ENCODE results near the gene DTNB.

DNA sequence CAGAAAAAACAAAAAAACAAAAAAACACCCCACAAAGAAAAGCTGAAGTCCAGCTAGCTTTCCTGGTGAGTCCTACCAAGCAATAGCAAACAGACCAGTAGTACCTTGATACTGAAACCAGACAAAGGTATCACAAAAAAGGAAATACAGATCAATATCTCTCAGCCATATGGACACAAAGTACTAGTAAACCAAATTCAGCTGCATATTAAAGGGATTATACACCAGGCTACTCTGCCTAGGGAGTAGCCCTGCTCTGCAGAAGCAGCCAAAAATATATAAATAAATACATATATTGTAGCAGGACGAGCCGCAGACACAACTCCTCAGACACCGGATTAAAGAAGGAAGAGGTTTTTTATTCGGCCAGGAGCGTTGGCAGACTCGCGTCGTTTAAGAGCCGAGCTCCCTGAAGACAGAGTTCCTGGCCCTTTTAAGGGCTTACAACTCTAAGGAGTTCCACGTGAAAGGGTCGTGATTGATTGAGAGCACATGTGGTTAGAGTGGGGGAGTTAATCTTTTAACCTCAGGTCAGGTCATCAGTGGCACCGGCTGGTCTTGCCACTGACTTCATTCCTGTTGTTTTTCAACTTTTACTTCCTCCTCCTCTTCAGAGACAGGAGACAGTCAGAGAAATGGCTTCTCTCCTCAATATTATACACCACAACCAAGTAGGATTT is 38.4 kb upstream of the DTNB start:
- TF ChIP-seq, protein P1, sequence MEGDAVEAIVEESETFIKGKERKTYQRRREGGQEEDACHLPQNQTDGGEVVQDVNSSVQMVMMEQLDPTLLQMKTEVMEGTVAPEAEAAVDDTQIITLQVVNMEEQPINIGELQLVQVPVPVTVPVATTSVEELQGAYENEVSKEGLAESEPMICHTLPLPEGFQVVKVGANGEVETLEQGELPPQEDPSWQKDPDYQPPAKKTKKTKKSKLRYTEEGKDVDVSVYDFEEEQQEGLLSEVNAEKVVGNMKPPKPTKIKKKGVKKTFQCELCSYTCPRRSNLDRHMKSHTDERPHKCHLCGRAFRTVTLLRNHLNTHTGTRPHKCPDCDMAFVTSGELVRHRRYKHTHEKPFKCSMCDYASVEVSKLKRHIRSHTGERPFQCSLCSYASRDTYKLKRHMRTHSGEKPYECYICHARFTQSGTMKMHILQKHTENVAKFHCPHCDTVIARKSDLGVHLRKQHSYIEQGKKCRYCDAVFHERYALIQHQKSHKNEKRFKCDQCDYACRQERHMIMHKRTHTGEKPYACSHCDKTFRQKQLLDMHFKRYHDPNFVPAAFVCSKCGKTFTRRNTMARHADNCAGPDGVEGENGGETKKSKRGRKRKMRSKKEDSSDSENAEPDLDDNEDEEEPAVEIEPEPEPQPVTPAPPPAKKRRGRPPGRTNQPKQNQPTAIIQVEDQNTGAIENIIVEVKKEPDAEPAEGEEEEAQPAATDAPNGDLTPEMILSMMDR (IDR thresholded peaks at IDR 0.05; ENCODE audit: poor library complexity): no peak
- no peak for TF ChIP-seq EZH2 (IDR thresholded peaks at IDR 0.05; ENCODE audit: borderline replicate concordance)
